ENCODE results near the gene SYT14.

The SYT14 gene

DNA sequence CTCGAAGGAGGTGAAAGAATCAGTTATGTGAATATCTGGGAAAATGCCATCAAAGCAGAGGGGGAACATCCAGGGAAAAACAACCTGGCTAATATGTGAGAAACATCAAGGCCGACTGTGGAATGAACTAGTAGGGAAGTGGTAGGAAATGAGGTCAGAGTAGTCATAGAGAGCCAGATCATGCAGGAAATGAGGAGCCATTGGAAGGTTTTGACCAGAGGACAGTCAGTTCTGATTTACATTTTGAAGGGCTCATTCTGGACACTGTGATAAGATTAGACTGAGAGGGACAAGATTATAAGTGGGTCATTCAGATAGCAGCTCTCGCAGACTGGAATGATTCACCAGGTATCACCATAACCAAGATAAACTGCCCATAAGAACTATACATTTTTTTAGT is 63.7 kb downstream of the SYT14 start:
- H3K4me3 ChIP-seq (ENCODE audit: low read depth, low read length): no peak overlapping the region
- TF ChIP-seq CTCF (IDR thresholded peaks at IDR 0.05; ENCODE audit: borderline replicate concordance, insufficient read depth, low read depth, low read length): no peak

DNA sequence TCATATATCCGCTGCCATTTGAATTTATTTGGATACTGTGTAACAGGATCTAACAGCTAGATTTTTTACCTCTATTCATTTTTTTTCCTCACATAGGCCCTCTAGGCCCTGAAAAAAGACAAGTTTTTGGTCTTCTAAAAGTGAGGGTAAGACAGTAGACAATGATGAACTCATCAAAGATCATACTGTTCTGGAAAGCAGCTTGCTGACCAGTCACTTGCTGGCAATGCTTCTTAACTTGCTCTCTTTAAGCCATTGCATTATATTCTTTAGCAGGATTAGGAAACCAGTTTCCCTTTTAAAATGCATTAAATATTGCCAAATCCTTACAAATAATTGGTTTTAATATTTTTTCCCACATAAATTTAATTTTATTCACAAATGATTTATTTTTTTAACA is 65.5 kb downstream of the SYT14 start:
- no peak for TF ChIP-seq CTCF (IDR thresholded peaks at IDR 0.05; ENCODE audit: borderline replicate concordance, insufficient read depth, low read depth, low read length)
- no peak overlapping the region for H3K4me3 ChIP-seq (ENCODE audit: low read depth, low read length)

- no peak overlapping the region for H3K4me3 ChIP-seq (ENCODE audit: low read depth, low read length)
- no peak for TF ChIP-seq CTCF (IDR thresholded peaks at IDR 0.05; ENCODE audit: borderline replicate concordance, insufficient read depth, low read depth, low read length)
Observed at GRCh38 chr1:210010161-210010560, 72.1 kb downstream of the SYT14 start.

DNA sequence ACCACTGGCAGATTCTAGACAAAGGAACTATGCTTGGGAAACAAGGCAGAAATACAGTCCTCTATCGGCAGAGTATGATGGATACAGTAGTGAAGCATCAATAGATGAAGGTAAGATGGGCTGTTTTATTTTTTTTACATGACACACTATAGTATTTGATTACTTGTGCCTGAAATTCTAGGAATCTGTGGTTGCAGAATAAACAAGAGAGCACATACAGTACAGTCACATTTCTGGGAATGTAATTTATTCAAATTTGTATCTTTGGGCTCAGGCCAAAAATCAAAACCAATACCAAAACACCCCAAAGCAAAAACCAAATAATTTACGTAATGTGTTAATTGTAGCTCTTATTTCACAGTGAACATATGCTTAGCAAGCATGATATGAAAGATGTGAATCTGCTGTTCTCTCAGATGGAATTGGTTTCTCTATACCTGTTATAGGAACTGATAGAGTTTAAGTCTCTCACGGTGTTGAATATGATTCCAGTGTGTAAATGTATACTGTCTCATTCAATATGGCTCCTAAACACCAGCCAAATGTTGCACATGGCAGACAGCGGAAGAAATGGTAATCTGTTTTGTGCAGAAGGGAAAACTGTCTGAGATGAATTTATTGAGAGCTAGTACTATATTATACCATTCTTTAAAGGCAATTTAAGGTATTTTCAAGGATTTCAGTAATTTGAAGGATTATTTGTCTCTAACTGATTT is 83.3 kb downstream of the SYT14 start:
- H3K4me3 ChIP-seq (ENCODE audit: low read depth, low read length): no peak overlapping the region

DNA sequence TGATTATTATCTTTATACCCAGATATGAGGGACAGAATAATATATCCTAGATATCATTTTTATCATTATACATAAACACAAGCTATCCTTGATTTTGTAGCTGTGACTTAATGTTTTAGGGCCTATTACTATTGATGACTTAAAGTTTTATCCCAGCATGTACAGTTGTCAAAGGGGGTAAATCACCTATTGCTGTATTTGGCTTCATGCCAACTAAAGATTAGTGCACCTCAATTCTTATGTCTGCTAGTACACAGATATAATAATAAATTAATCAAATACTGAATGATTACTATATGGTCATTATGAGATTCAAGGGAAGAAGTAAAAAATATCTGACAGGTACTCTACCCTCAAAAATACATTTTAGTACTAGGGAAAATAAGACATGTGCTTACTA is 84.0 kb downstream of the SYT14 start:
- no peak for TF ChIP-seq CTCF (IDR thresholded peaks at IDR 0.05; ENCODE audit: borderline replicate concordance, insufficient read depth, low read depth, low read length)

More for the DNA sequence above, 83.3 kb downstream of the SYT14 start:
- TF ChIP-seq CTCF (IDR thresholded peaks at IDR 0.05; ENCODE audit: borderline replicate concordance, insufficient read depth, low read depth, low read length): no peak

GRCh38 chr1:210024282-210024681 is 86.3 kb downstream of the SYT14 start:
- no peak for TF ChIP-seq CTCF (IDR thresholded peaks at IDR 0.05; ENCODE audit: borderline replicate concordance, insufficient read depth, low read depth, low read length)
- H3K4me3 ChIP-seq (ENCODE audit: low read depth, low read length): no peak overlapping the region

More for the DNA sequence above, 84.0 kb downstream of the SYT14 start:
- H3K4me3 ChIP-seq (ENCODE audit: low read depth, low read length): no peak overlapping the region

DNA sequence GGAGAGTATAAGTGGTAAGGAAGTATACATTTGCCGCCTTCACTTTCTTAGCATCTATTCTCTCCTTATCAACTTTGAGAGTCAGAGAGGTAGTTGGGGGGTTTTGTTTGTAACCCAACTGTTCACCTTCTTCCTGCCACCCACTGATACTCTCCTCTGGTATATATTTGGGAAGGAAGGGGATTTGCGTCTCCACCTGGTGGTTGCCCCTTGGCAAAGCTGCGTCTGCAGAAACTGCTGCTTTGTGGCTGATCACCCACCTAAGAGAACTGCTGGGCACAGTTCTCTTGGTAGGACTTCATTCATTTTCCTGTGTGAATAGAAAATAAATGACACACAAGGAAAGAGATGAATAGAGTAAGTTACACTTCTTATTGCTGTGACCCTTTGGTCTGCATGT is 87.0 kb downstream of the SYT14 start:
- no peak for TF ChIP-seq CTCF (IDR thresholded peaks at IDR 0.05; ENCODE audit: borderline replicate concordance, insufficient read depth, low read depth, low read length)
- no peak overlapping the region for H3K4me3 ChIP-seq (ENCODE audit: low read depth, low read length)
